Stomach (tissue), 9 donors: Measurements from ENCODE around the gene HS2ST1. TPM values are rescaled to one million over a fixed set of nuclear protein-coding genes. Genes with fewer than 3 reads are reported as not detected.

ENCODE experiments used
- DNase-seq, 2 donors: peaks; one replicate each; pipeline versions ENCODE4 v3.0.0 to v3.0.0-alpha.2; 2013 to 2019
- H3K27ac ChIP-seq, 5 donors: fragments of 200-600 bp in 4 of 5; sonication (generic) in 4 of 5; one replicate each; pipeline ENCODE4 v1.5.1; 2013 to 2019; ENCODE audit warnings: mild to moderate bottlenecking in 1 of 5, moderate library complexity in 1 of 5
- H3K27me3 ChIP-seq, 3 donors: fragments of 200-600 bp; sonication (generic); one replicate each; pipeline ENCODE4 v1.5.1; 2017 to 2019; ENCODE audit warnings: mixed run types in 1 of 3
- H3K36me3 ChIP-seq, 4 donors: fragments of 200-600 bp; sonication (generic); 1 replicate in 3 of 4; 2 replicates in 1 of 4; pipeline ENCODE4 v1.5.1; 2016 to 2019
- H3K4me1 ChIP-seq, 4 donors: fragments of 200-600 bp; sonication (generic); one replicate each; pipeline ENCODE4 v1.5.1; 2016 to 2019
- H3K4me3 ChIP-seq, 4 donors: fragments of 200-600 bp; sonication (generic) in 3 of 4; one replicate each; pipeline ENCODE4 v1.5.1; 2016 to 2019; ENCODE audit warnings: mild to moderate bottlenecking in 1 of 4
- H3K9me3 ChIP-seq, 4 donors: fragments of 200-600 bp; sonication (generic); one replicate each; pipeline ENCODE4 v1.5.1; 2016 to 2019
- EP300 ChIP-seq: sonication (generic); formaldehyde crosslinking; IDR thresholded peaks from one replicate; pipeline ENCODE4 v1.6.1; 2017; ENCODE audit warnings: antibody characterized with exemption
- POLR2A ChIP-seq, 4 donors: fragments of 450-650 bp; IDR thresholded peaks; one replicate each; pipeline ENCODE4 v1.6.1; 2016; ENCODE audit warnings: antibody characterized with exemption in 4 of 4, control low read depth in 2 of 4, mild to moderate bottlenecking in 1 of 4, moderate library complexity in 1 of 4
- POLR2AphosphoS5 ChIP-seq, 3 donors: sonication (generic); formaldehyde crosslinking; IDR thresholded peaks; one replicate each; pipeline ENCODE4 v1.6.1; 2016; ENCODE audit warnings: antibody characterized with exemption in 3 of 3
- WGBS, 5 donors: extraction: QIAGEN DNeasy Blood & Tissue Kit in 3 of 5; methylation state at CpG; one replicate each; pipeline versions ENCODE4 v1.1.5 to v1.1.7; 2013 to 2018; 5-methylcytosine and 5-hydroxymethylcytosine counted together
- intact Hi-C: fragments of 100-400 bp; cut with DNase I; formaldehyde crosslinking; loops from one replicate; pipeline ENCODE4 v1.15.1; 2023; ENCODE audit warnings: low total_unique reads
- polyA plus RNA-seq, 3 donors: library from polyadenylated mRNA; stranded (reverse); fragments of 200-250 nt; gene quantifications; one replicate each; pipeline ENCODE4 v1.2.3, GENCODE V29; 2013
- total RNA-seq, 5 donors: library from RNA; depleted of rRNA; stranded (reverse); fragments of >200 nt; gene quantifications; one replicate each; pipeline versions ENCODE4 v1.1.0 to v1.2.3, GENCODE V29; 2014 to 2016
- TF ChIP-seq, protein P1 (sequence below), 7 experiments: fragments of 450-650 bp in 4 of 7; fragments of 200-600 bp in 3 of 7; sonication (generic) in 3 of 7; IDR thresholded peaks; one replicate each; pipeline ENCODE4 v1.5.1; 2016 to 2019; ENCODE audit warnings: antibody characterized with exemption in 7 of 7, control low read depth in 2 of 7, mild to moderate bottlenecking in 1 of 7
- donor health status: healthy with polysubstance abuse.
- donor health status: Bipolar disorder and iron deficiency.
- donor health status: healthy.

Gene HS2ST1
- total and polyA plus RNA-seq, 8 donors: 1.8 to 29.0 (median 5.1) TPM

DNA sequence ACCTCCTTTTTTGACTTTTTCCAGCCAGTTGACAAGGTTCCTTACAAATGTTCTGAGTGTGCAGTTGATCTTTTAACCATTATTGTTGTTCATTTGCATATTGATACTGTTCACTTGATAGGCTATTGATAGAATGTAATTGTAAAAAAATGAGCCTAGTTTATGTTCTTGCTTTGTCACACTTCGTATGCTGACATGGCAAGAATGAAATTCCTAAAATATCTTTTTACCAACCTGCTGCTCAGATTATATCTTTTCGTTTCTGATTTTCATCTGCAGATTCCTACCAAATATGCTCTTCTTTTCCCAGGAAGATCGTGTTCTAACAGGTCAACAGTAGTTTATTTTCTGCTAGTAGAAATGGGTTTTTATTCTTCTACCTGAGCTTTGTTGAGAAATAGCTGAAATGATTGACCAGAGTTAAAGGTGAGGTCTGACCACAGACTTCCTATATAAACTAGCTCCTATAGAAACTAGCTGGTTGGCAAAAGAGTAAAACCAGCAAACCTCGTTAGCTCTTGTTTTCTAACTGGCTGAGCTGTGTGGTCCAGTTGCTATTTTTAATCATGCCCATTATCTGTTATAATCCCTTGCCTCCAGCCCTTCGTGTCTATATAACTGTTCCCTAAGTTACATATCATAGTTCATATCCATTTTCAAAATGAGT lies 174.8 kb downstream of the HS2ST1 start:
- no peaks in the 10 kb centered on the region for H3K4me1 ChIP-seq
- no peak overlapping the region for H3K27ac ChIP-seq
- no peaks in the 10 kb centered on the region for H3K36me3 ChIP-seq
- no peaks in the 10 kb centered on the region for H3K27me3 ChIP-seq
- no peaks in the 10 kb centered on the region for H3K9me3 ChIP-seq
- no peak overlapping the region for H3K4me3 ChIP-seq
- WGBS, 5 donors: 63 to 75% (median 69%) methylated on average over 5 of the region's 5 CpGs
- intact Hi-C loops: no loop called here
- TF ChIP-seq POLR2A (IDR thresholded peaks at IDR 0.05) (no peak), POLR2AphosphoS5 (IDR thresholded peaks at IDR 0.05) (no peak), EP300 (no peak)
- TF ChIP-seq, protein P1, sequence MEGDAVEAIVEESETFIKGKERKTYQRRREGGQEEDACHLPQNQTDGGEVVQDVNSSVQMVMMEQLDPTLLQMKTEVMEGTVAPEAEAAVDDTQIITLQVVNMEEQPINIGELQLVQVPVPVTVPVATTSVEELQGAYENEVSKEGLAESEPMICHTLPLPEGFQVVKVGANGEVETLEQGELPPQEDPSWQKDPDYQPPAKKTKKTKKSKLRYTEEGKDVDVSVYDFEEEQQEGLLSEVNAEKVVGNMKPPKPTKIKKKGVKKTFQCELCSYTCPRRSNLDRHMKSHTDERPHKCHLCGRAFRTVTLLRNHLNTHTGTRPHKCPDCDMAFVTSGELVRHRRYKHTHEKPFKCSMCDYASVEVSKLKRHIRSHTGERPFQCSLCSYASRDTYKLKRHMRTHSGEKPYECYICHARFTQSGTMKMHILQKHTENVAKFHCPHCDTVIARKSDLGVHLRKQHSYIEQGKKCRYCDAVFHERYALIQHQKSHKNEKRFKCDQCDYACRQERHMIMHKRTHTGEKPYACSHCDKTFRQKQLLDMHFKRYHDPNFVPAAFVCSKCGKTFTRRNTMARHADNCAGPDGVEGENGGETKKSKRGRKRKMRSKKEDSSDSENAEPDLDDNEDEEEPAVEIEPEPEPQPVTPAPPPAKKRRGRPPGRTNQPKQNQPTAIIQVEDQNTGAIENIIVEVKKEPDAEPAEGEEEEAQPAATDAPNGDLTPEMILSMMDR (IDR thresholded peaks at IDR 0.05): no peak
- no peak for DNase-seq

GRCh38 chr1:87089823-87090222 lies 175.4 kb downstream of the HS2ST1 start:
- Histone ChIP-seq H3K27me3 (no peaks in the 10 kb centered on the region), H3K4me1 (no peaks in the 10 kb centered on the region), H3K36me3 (no peaks in the 10 kb centered on the region), H3K4me3 (no peak overlapping the region), H3K9me3 (no peaks in the 10 kb centered on the region), H3K27ac (no peak overlapping the region)
- 81 to 86% (median 85%) methylated on average over 2 of the region's 2 CpGs for WGBS, 5 donors
- intact Hi-C loops: no loop called here
- TF ChIP-seq, protein P1 (IDR thresholded peaks at IDR 0.05): no peak
- no peak for DNase-seq

GRCh38 chr1:87091425-87091824 lies 177.0 kb downstream of the HS2ST1 start:
- Histone ChIP-seq H3K9me3 (no peaks in the 10 kb centered on the region), H3K27me3 (no peaks in the 10 kb centered on the region), H3K4me1 (no peaks in the 10 kb centered on the region), H3K4me3 (no peak overlapping the region), H3K36me3 (no peaks in the 10 kb centered on the region), H3K27ac (no peak overlapping the region)
- intact Hi-C loops: no loop called here
- TF ChIP-seq POLR2A (IDR thresholded peaks at IDR 0.05): no peak
- no peak for TF ChIP-seq POLR2AphosphoS5 (IDR thresholded peaks at IDR 0.05)
- TF ChIP-seq EP300: no peak
- TF ChIP-seq, protein P1 (IDR thresholded peaks at IDR 0.05): no peak
- no peak for DNase-seq
- whole genome bisulfite sequencing, 5 donors: 84 to 95% (median 89%) methylated on average over 2 of the region's 2 CpGs

DNA sequence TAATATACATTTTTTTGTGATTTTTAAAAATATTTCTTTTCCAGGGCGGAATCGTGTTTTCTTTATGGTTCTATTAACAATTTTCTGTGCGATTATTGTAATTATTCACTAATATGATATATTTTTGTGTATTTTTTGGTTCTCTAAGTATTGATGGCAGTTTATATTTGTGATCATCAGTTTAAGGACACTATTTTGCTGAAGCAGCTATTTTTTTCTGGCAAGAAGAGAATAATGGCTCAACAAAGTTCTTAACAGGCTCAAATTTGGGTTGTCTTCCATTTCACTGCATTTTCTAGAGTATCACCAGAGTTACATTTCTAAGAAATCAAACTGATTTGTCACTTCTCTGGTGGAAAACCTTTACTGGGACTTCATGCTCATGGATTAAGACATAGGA lies 178.4 kb downstream of the HS2ST1 start:
- no peak for TF ChIP-seq POLR2A (IDR thresholded peaks at IDR 0.05)
- TF ChIP-seq, protein P1 (IDR thresholded peaks at IDR 0.05): no peak
- TF ChIP-seq POLR2AphosphoS5 (IDR thresholded peaks at IDR 0.05): no peak
- no peak for TF ChIP-seq EP300
- no peaks in the 10 kb centered on the region for H3K27me3 ChIP-seq
- no peak overlapping the region for H3K27ac ChIP-seq
- WGBS, 5 donors: 95 to 99% (median 98%) methylated on average over 3 of the region's 3 CpGs
- H3K4me1 ChIP-seq: no peaks in the 10 kb centered on the region
- H3K36me3 ChIP-seq: no peaks in the 10 kb centered on the region
- no peaks in the 10 kb centered on the region for H3K9me3 ChIP-seq
- no peak overlapping the region for H3K4me3 ChIP-seq
- intact Hi-C loops: no loop called here
- no peak for DNase-seq
